RWPE1 (cell line): ENCODE measurements around the gene HECW1.
A peak's percentile ranks its signal among the peaks of the same experiment; 100 is the strongest.

ENCODE experiments used
- CTCF ChIA-PET: fragments of 350-600 bp; sonication (Branson Sonifier 250); formaldehyde crosslinking; extraction: SDS; loops from one replicate; lab custom pipeline; 2021; lab: Yijun Ruan, JAX
- POLR2A ChIA-PET: fragments of 400-600 bp; formaldehyde crosslinking; extraction: SDS; loops from one replicate; lab custom pipeline; 2020; ENCODE audit warnings: antibody characterized with exemption; ENCODE audit not compliant: low non-redundant PET; lab: Yijun Ruan, JAX
- DNase-seq: peaks from one replicate; pipeline ENCODE4 v3.0.0; 2012; ENCODE audit warnings: low spot score
- H3K27ac ChIP-seq: fragments of 450-650 bp; 2 replicates; pipeline ENCODE4 v1.5.1; 2017
- CTCF ChIP-seq: fragments of 450-650 bp; conservative IDR thresholded peaks from 2 replicates; pipeline ENCODE4 v1.5.1; 2017; ENCODE audit warnings: low read depth, mild to moderate bottlenecking

The HECW1 gene

DNA sequence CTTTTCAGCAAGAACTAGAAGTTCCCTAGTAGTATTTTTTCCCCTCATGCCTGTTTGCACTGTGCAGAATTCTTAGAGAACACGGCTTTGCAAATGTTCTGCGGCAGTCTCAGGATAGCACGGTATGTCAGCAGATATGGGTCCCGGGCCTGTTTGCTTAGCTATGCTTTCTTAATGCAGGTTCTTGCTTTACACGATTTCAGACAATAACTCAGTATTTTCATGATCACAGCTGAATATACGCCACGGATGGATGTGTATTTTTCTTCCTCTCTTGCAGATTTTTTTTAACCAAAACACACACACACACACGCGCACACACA, 137.3 kb downstream of the HECW1 start:
- POLR2A ChIA-PET, result no interaction called here
- H3K27ac ChIP-seq, result no peak overlapping the region
- no peak for DNase-seq
- CTCF ChIA-PET, result interaction anchor here (0.7 to 1.6 kb wide), 2 partner anchors 11 to 178 kb away, joined by 3 to 7 read pairs; no protein-coding TSS in a partner anchor
- TF ChIP-seq CTCF, result no peak

DNA sequence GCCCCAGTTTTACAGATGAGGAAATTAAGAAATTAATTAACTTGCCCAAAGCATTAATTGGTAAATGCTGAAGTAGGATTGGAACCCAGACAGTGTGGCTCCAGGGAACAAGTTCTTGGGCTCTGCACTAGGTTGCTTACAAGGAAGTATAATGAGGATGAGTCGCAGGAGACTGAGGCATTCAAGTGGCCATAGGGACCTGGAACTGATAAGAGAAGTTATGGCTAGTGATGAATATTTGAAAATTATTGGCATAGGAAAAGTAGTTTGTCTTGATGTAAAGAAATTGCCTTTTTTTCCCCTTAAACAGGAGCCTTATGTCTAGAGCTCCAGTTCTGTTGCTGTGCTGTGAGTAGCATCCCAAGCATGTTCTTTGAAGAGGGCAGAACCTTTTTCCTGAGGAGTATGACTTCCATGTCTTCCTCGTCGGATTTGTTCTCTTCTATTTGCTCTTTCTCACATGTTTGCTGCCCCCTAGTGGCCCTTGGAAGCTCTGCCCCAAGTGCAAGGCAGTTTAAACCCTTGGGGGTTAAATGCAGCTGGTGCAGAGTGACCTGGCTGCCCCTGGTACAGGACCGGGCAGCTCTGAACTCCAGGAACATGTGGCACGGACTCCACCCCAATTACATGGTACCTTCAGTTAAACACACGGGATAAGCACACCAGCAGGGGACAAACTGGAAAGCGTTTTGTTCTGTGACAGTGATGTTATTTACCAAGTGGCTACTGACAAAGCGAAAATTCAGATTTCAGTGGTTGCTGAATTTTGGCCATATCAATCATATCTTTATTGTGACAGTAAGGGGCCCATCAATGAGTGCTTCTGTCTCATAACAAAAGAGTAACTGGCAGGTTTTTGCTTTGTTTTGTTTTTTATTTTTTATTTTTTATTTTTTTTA, 148.8 kb downstream of the HECW1 start:
- peak; percentile 97 for TF ChIP-seq CTCF
- ChIA-PET POLR2A (no interaction called here), CTCF (interaction anchor here (0.6 to 3.5 kb wide), 19 partner anchors 9 to 1318 kb away, joined by 3 to 19 read pairs (median 3); partner anchors contain the start of genes MRPL32 and PSMA2)
- H3K27ac ChIP-seq, result no peak overlapping the region
- peak; percentile 63 for DNase-seq

- no peak overlapping the region for H3K27ac ChIP-seq
- POLR2A ChIA-PET, result no interaction called here
- no peak for TF ChIP-seq CTCF
- CTCF ChIA-PET, result interaction anchor here (0.6 to 0.7 kb wide), 2 partner anchors 157 to 434 kb away, joined by 3 to 7 read pairs; no protein-coding TSS in a partner anchor
- DNase-seq, result no peak
Measured at GRCh38 chr7:43265139-43265538, 152.7 kb downstream of the HECW1 start.

DNA sequence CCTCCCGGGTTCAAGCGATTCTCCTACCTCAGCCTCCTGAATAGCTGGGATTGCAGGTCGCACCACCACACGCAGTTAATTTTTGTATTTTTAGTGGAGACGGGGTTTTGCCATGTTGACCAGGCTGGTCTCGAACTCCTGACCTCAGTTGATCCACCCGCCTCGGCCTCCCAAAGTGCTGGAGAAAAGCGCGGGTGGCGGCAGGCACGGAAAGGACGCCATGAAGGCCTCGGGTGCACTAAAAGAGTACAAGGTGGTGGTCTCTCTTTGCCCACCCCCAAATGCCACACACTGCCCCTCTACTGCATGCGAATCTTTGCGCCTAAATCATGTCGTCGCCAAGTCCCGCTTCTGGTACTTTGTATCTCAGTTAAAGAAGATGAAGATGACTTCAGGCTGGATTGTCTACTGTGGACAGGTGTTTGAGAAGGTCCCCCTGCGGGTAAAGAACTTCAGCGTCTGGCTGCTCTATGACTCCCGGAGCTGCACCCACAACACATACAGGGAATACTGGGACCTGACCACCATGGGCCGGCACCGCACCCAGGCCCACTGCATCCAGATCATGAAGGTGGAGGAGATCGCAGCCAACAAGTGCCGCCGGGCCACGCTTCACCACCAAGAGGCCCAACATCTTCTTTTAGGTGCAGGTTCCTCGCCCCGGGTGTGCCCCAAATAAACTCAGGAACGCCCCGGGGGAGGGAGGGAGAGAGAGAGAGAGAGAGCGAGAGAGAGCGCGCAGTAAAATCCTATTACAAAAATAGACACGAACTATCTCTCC, 161.7 kb downstream of the HECW1 start:
- POLR2A ChIA-PET, result no interaction called here

DNA sequence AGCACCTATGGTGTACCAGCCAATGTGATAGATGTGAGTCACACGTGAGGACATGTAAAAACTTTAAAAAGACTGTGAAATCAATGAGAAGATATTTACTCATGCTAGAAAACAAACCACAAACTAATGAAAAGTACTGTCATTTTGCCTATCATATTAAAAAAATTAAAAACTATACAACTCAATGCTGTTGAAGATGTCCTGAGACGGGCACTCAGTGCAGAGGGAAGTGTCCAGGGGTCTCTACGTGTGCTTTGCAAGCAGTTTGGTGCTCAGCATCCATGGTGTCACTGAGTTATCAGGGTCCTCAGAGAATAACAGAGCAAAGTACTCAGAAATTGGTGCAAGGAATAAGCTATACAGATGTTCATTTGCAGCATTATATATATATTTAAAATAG, 162.3 kb downstream of the HECW1 start:
- no peak for DNase-seq
- ChIA-PET POLR2A (no interaction called here), CTCF (no interaction called here)
- H3K27ac ChIP-seq, result no peak overlapping the region
- no peak for TF ChIP-seq CTCF

More for the DNA sequence above, 161.7 kb downstream of the HECW1 start:
- TF ChIP-seq CTCF, result no peak
- CTCF ChIA-PET, result no interaction called here
- no peak for DNase-seq
- H3K27ac ChIP-seq, result no peak overlapping the region

DNA sequence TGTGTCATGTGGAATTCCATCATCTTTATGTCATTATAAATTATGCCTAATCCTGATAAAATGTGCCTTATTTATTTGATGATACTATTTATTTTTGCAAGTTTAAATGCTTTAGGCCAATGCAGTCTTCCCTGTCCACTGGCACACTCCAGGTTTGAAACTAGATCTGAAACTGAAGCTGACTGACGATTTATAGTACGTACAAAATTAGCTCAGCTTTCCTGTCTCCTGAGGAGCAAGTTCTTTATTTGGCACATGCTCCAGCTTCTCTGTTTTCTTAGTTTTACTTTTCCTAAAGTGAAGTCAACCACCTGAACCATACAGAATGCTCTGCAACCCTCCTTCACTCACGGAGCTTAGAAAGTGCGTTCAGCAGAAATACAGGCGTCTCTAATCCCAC, 164.1 kb downstream of the HECW1 start:
- H3K27ac ChIP-seq, result no peak overlapping the region
- ChIA-PET POLR2A (interaction anchor here (0.6 kb wide), 1 partner anchor 32 kb away, joined by 3 read pairs; no protein-coding TSS in a partner anchor), CTCF (no interaction called here)
- DNase-seq, result no peak
- TF ChIP-seq CTCF, result no peak
